H9 (cell line): ENCODE data around the gene SLCO4A1. TPM values are rescaled to one million over a fixed set of nuclear protein-coding genes. Genes with fewer than 3 reads are reported as not detected.

ENCODE experiments used
- DNase-seq: peaks from one replicate; pipeline ENCODE4 v3.0.0-alpha.2; 2017
- H2AFZ ChIP-seq: one replicate; pipeline ENCODE4 v1.6.1; 2013; ENCODE audit warnings: mild to moderate bottlenecking, low read length, control low read depth, moderate library complexity
- H2AK5ac ChIP-seq: 2 replicates; pipeline ENCODE4 v1.6.1; 2013; ENCODE audit warnings: low read length, control low read depth, mixed read lengths; ENCODE audit not compliant: insufficient read length
- H2BK120ac ChIP-seq: one replicate; pipeline ENCODE4 v1.6.1; 2013; ENCODE audit warnings: low read depth, mild to moderate bottlenecking, low read length, control low read depth, inconsistent platforms; ENCODE audit not compliant: poor library complexity, severe bottlenecking
- H2BK12ac ChIP-seq: 2 replicates; pipeline ENCODE4 v1.6.1; 2013; ENCODE audit warnings: low read length, control low read depth, mixed read lengths, low read depth; ENCODE audit not compliant: insufficient read length
- H2BK15ac ChIP-seq: 2 replicates; pipeline ENCODE4 v1.6.1; 2013; ENCODE audit warnings: low read depth, low read length, control low read depth
- H2BK20ac ChIP-seq: one replicate; pipeline ENCODE4 v1.6.1; 2013; ENCODE audit warnings: low read depth, mild to moderate bottlenecking, low read length, control low read depth, inconsistent platforms; ENCODE audit not compliant: poor library complexity, severe bottlenecking
- H2BK5ac ChIP-seq: 2 replicates; pipeline ENCODE4 v1.6.1; 2013; ENCODE audit warnings: low read length, control low read depth, mixed read lengths; ENCODE audit not compliant: insufficient read length
- H3K14ac ChIP-seq: 2 replicates; pipeline ENCODE4 v1.6.1; 2013; ENCODE audit warnings: low read length, control low read depth; ENCODE audit not compliant: insufficient read depth
- H3K18ac ChIP-seq: 2 replicates; pipeline ENCODE4 v1.6.1; 2013; ENCODE audit warnings: low read depth, mild to moderate bottlenecking, mixed read lengths, low read length, control low read depth; ENCODE audit not compliant: insufficient read length
- H3K23ac ChIP-seq: 2 replicates; pipeline ENCODE4 v1.6.1; 2013; ENCODE audit warnings: low read length, control low read depth, mixed read lengths, low read depth; ENCODE audit not compliant: insufficient read length
- H3K23me2 ChIP-seq: 2 replicates; pipeline ENCODE4 v1.6.1; 2013; ENCODE audit warnings: low read depth, mild to moderate bottlenecking, mixed read lengths, low read length, control low read depth; ENCODE audit not compliant: insufficient read length, poor library complexity, severe bottlenecking
- H3K27ac ChIP-seq: 2 replicates; pipeline ENCODE4 v1.5.1; 2013; ENCODE audit warnings: low read length, control low read depth, mixed read lengths, low read depth; ENCODE audit not compliant: insufficient read length
- H3K27me3 ChIP-seq: 2 replicates; pipeline ENCODE4 v1.6.1; 2013; ENCODE audit warnings: low read length, control low read depth, inconsistent platforms; ENCODE audit not compliant: insufficient read depth
- H3K4ac ChIP-seq: 2 replicates; pipeline ENCODE4 v1.6.1; 2013; ENCODE audit warnings: low read depth, mild to moderate bottlenecking, control low read depth, inconsistent platforms, low read length, moderate library complexity
- H3K4me1 ChIP-seq: 2 replicates; pipeline ENCODE4 v1.6.1; 2013; ENCODE audit warnings: low read length, control low read depth, inconsistent platforms; ENCODE audit not compliant: insufficient read depth
- H3K4me2 ChIP-seq: 2 replicates; pipeline ENCODE4 v1.6.1; 2013; ENCODE audit warnings: low read length, control low read depth, mixed read lengths; ENCODE audit not compliant: insufficient read length, insufficient read depth
- H3K56ac ChIP-seq: 2 replicates; pipeline ENCODE4 v1.6.1; 2013; ENCODE audit warnings: low read depth, mild to moderate bottlenecking, mixed read lengths, low read length, control low read depth; ENCODE audit not compliant: insufficient read length
- H3K79me1 ChIP-seq: 2 replicates; pipeline ENCODE4 v1.6.1; 2013; ENCODE audit warnings: low read depth, mild to moderate bottlenecking, moderate library complexity, low read length, control low read depth, inconsistent platforms; ENCODE audit not compliant: insufficient read depth, poor library complexity, severe bottlenecking
- H3K79me2 ChIP-seq: 2 replicates; pipeline ENCODE4 v1.6.1; 2013; ENCODE audit warnings: low read length, control low read depth, inconsistent platforms; ENCODE audit not compliant: insufficient read depth
- H3K9ac ChIP-seq: 2 replicates; pipeline ENCODE4 v1.6.1; 2013; ENCODE audit warnings: low read length, control low read depth, mixed read lengths; ENCODE audit not compliant: insufficient read length; ENCODE audit errors: extremely low read depth
- H3K9me3 ChIP-seq: one replicate; pipeline ENCODE4 v1.6.1; 2013; ENCODE audit warnings: low read depth, low read length, inconsistent platforms; ENCODE audit not compliant: control insufficient read depth
- H3T11ph ChIP-seq: one replicate; pipeline ENCODE4 v1.6.1; 2013; ENCODE audit warnings: mild to moderate bottlenecking, low read length, control low read depth, inconsistent platforms
- H4K20me1 ChIP-seq: one replicate; pipeline ENCODE4 v1.6.1; 2013; ENCODE audit not compliant: control insufficient read depth, insufficient read length, insufficient read depth
- H4K5ac ChIP-seq: 2 replicates; pipeline ENCODE4 v1.6.1; 2013; ENCODE audit warnings: low read depth, mild to moderate bottlenecking, mixed read lengths, low read length, control low read depth; ENCODE audit not compliant: insufficient read length
- H4K8ac ChIP-seq: replicated peaks from 2 replicates; pipeline ENCODE4 v1.6.1; 2013; ENCODE audit warnings: low read length, control low read depth, mixed read lengths, low read depth; ENCODE audit not compliant: insufficient read length
- H4K91ac ChIP-seq: 2 replicates; pipeline ENCODE4 v1.6.1; 2013; ENCODE audit warnings: low read depth, mild to moderate bottlenecking, moderate library complexity, mixed read lengths, low read length, control low read depth; ENCODE audit not compliant: insufficient read length
- H3K27ac Mint-ChIP-seq, 3 experiments: 2 replicates in 2 of 3; 3 replicates in 1 of 3; pipeline ENCODE4 v1.8.0; 2020 to 2021; ENCODE audit warnings: mixed read lengths in 3 of 3, mild to moderate bottlenecking in 1 of 3, moderate library complexity in 1 of 3
- H3K27me3 Mint-ChIP-seq: 2 replicates; pipeline ENCODE4 v1.8.0; 2021; ENCODE audit warnings: low read depth, mild to moderate bottlenecking, moderate library complexity, mixed read lengths
- H3K36me3 Mint-ChIP-seq, 3 experiments: 2 replicates in 2 of 3; 3 replicates in 1 of 3; pipeline ENCODE4 v1.8.0; 2020 to 2021; ENCODE audit warnings: low read depth in 3 of 3, mixed read lengths in 3 of 3; ENCODE audit not compliant: insufficient read depth in 1 of 3
- H3K4me1 Mint-ChIP-seq, 2 experiments: 2 replicates each; pipeline ENCODE4 v1.8.0; 2020; ENCODE audit warnings: mixed read lengths in 2 of 2
- H3K4me3 Mint-ChIP-seq, 2 experiments: 2 replicates in 1 of 2; 3 replicates in 1 of 2; pipeline ENCODE4 v1.8.0; 2020 to 2021; ENCODE audit warnings: mild to moderate bottlenecking in 2 of 2, mixed read lengths in 2 of 2, moderate library complexity in 1 of 2
- H3K9me3 Mint-ChIP-seq, 2 experiments: 2 replicates in 1 of 2; 3 replicates in 1 of 2; pipeline ENCODE4 v1.8.0; 2020; ENCODE audit warnings: mild to moderate bottlenecking in 2 of 2, mixed read lengths in 2 of 2, moderate library complexity in 1 of 2
- CTCF ChIP-seq: fragments of 200-600 bp; sonication (generic); conservative IDR thresholded peaks from 3 replicates; pipeline ENCODE4 v1.8.0; 2021; ENCODE audit warnings: antibody characterized with exemption, mild to moderate bottlenecking
- WGBS: extraction: QIAGEN DNeasy Blood & Tissue Kit; methylation state at CpG from one replicate; pipeline ENCODE4 v1.1.7; 2013; ENCODE audit warnings: missing lambda C conversion rate, low lambda C conversion rate, mixed read lengths; ENCODE audit not compliant: insufficient read length; ENCODE audit errors: extremely low coverage; 5-methylcytosine and 5-hydroxymethylcytosine counted together
- total RNA-seq: library from RNA; stranded (reverse); gene quantifications from 2 replicates; pipeline ENCODE4 v1.2.1, GENCODE V29; 2021

Gene SLCO4A1
- total RNA-seq, 1 experiment from 2014 or later, result 9.4 TPM

- Histone ChIP-seq H3K56ac (no peak overlapping the region), H3K23ac (no peak overlapping the region), H3T11ph (no peak overlapping the region), H3K27ac (no peak overlapping the region), H3K4me2 (no peak overlapping the region), H2BK12ac (no peak overlapping the region), H2AK5ac (no peak overlapping the region), H2BK5ac (no peak overlapping the region), H2BK20ac (no peak overlapping the region), H3K4me1 (no peaks in the 10 kb centered on the region), H3K18ac (no peak overlapping the region), H2BK120ac (no peak overlapping the region), H3K79me2 (no peaks in the 10 kb centered on the region), H3K23me2 (no peaks in the 10 kb centered on the region), H3K27me3 (no peaks in the 10 kb centered on the region), H3K79me1 (no peaks in the 10 kb centered on the region), H4K20me1 (no peaks in the 10 kb centered on the region), H2AFZ (no peak overlapping the region), H4K8ac (no peak overlapping the region), H3K9me3 (no peaks in the 10 kb centered on the region), H3K9ac (no peak overlapping the region), H2BK15ac (no peak overlapping the region), H3K4ac (no peak overlapping the region), H3K14ac (no peak overlapping the region), H4K5ac (no peak overlapping the region), H4K91ac (no peak overlapping the region)
- Mint-ChIP-seq H3K27ac (no peak overlapping the region), H3K36me3 (peaks cover 0 to 2% (median 0%) of the 10 kb centered on the region in 3 experiments; a peak in 1 of 7 replicates), H3K4me3 (no peak overlapping the region), H3K27me3 (peaks cover 2% of the 10 kb centered on the region), H3K9me3 (no peaks in the 10 kb centered on the region), H3K4me1 (peaks cover 0 to 3% of the 10 kb centered on the region in 2 experiments; a peak in 2 of 4 replicates)
- no peak for TF ChIP-seq CTCF
- DNase-seq, result no peak
- WGBS, result no CpG with 5 or more reads among the region's 15 CpGs
Observed at GRCh38 chr20:62671765-62672164, 29.5 kb downstream of the SLCO4A1 start.
